ENCODE data around the gene GUCA2B. TPM values are rescaled to one million over a fixed set of nuclear protein-coding genes. Genes with fewer than 3 reads are reported as not detected.

Gene GUCA2B
- total RNA-seq, 1 experiment from 2014 or later: not detected

GRCh38 chr1:42183210-42183956, 30.2 kb downstream of the GUCA2B start:
- Histone ChIP-seq H2BK15ac (ENCODE audit: low read depth, low read length) (no peak overlapping the region), H3K23ac (ENCODE audit: insufficient read length, low read depth, low read length) (no peak overlapping the region), H2BK5ac (ENCODE audit: insufficient read length, low read length) (no peak overlapping the region), H2AFZ (ENCODE audit: low read length) (no peak overlapping the region), H4K20me1 (ENCODE audit: control insufficient read depth, insufficient read depth, insufficient read length) (no peaks in the 10 kb centered on the region), H3K4ac (ENCODE audit: low read depth, low read length) (no peak overlapping the region), H3K27me3 (ENCODE audit: insufficient read depth, low read length) (no peaks in the 10 kb centered on the region), H3K79me1 (ENCODE audit: insufficient read depth, low read depth, low read length, poor library complexity, severe bottlenecking) (no peaks in the 10 kb centered on the region), H3K4me2 (ENCODE audit: insufficient read depth, insufficient read length, low read length) (no peak overlapping the region), H4K91ac (ENCODE audit: insufficient read length, low read depth, low read length) (no peak overlapping the region), H3T11ph (ENCODE audit: low read length) (no peak overlapping the region), H3K9ac (ENCODE audit: extremely low read depth, insufficient read length, low read length) (no peak overlapping the region), H3K18ac (ENCODE audit: insufficient read length, low read depth, low read length) (no peak overlapping the region), H3K4me1 (ENCODE audit: insufficient read depth, low read length) (no peaks in the 10 kb centered on the region), H4K8ac (replicated peaks; ENCODE audit: insufficient read length, low read depth, low read length) (no peak overlapping the region), H4K5ac (ENCODE audit: insufficient read length, low read depth, low read length) (no peak overlapping the region), H3K79me2 (ENCODE audit: insufficient read depth, low read length) (no peaks in the 10 kb centered on the region), H2AK5ac (ENCODE audit: insufficient read length, low read length) (no peak overlapping the region), H3K14ac (ENCODE audit: insufficient read depth, low read length) (no peak overlapping the region), H2BK12ac (ENCODE audit: insufficient read length, low read depth, low read length) (no peak overlapping the region), H3K27ac (ENCODE audit: insufficient read length, low read depth, low read length) (no peak overlapping the region), H2BK120ac (ENCODE audit: low read depth, low read length, poor library complexity, severe bottlenecking) (no peak overlapping the region), H2BK20ac (ENCODE audit: low read depth, low read length, poor library complexity, severe bottlenecking) (no peak overlapping the region), H3K56ac (ENCODE audit: insufficient read length, low read depth, low read length) (no peak overlapping the region), H3K9me3 (ENCODE audit: control insufficient read depth, low read depth, low read length) (no peaks in the 10 kb centered on the region), H3K23me2 (ENCODE audit: insufficient read length, low read depth, low read length, poor library complexity, severe bottlenecking) (no peaks in the 10 kb centered on the region)
- Mint-ChIP-seq H3K4me1 (no peaks in the 10 kb centered on the region), H3K9me3 (no peaks in the 10 kb centered on the region), H3K4me3 (no peak overlapping the region), H3K27me3 (ENCODE audit: low read depth) (no peaks in the 10 kb centered on the region), H3K27ac (0 out of 7 replicates have a peak overlapping the region, but pooled peaks of 1 of the 3 experiments have one; percentile 4), H3K36me3 (ENCODE audit: insufficient read depth in 1 of 3, low read depth in 3 of 3) (peaks cover 5 to 53% (median 19%) of the 10 kb centered on the region in 3 experiments; a peak in 5 of 7 replicates)
- DNase-seq: no peak
- no peak for TF ChIP-seq CTCF (conservative IDR thresholded peaks at IDR 0.05)
- WGBS (ENCODE audit: extremely low coverage, insufficient read length, low lambda C conversion rate): no CpG with 5 or more reads among the region's 7 CpGs
